DOHH2 (cell line): ENCODE results near the gene PNP.

Source experiments
- H3F3A ChIP-seq: fragments of 200-600 bp; sonication (generic), shearing (Covaris generic); 2 replicates; pipeline ENCODE4 v1.6.0; 2016; ENCODE audit warnings: antibody characterized with exemption, mild to moderate bottlenecking; ENCODE audit not compliant: control insufficient read depth, insufficient read depth
- H3K27ac ChIP-seq: fragments of 200-600 bp; sonication (generic); 2 replicates; pipeline ENCODE4 v1.5.1; 2014; ENCODE audit warnings: low read depth, mild to moderate bottlenecking, low read length, moderate library complexity
- H3K27me3 ChIP-seq: fragments of 200-600 bp; sonication (generic); 2 replicates; pipeline ENCODE4 v1.6.1; 2014; ENCODE audit warnings: mild to moderate bottlenecking, low read length, mixed read lengths; ENCODE audit not compliant: control insufficient read depth
- H3K36me3 ChIP-seq: fragments of 200-600 bp; sonication (generic); 2 replicates; pipeline ENCODE4 v1.6.1; 2014; ENCODE audit warnings: mild to moderate bottlenecking, low read length, moderate library complexity, mixed read lengths; ENCODE audit not compliant: control insufficient read depth
- H3K4me1 ChIP-seq: fragments of 200-600 bp; sonication (generic); 2 replicates; pipeline ENCODE4 v1.6.1; 2014; ENCODE audit warnings: mild to moderate bottlenecking, low read length, mixed read lengths; ENCODE audit not compliant: control insufficient read depth
- H3K4me2 ChIP-seq: fragments of 200-600 bp; sonication (generic); 2 replicates; pipeline ENCODE4 v1.6.0; 2014; ENCODE audit warnings: mild to moderate bottlenecking, low read length, moderate library complexity
- H3K4me3 ChIP-seq: fragments of 200-600 bp; sonication (generic); 2 replicates; pipeline ENCODE4 v1.5.1; 2014; ENCODE audit warnings: mild to moderate bottlenecking, low read length, mixed read lengths
- H3K79me2 ChIP-seq: fragments of 200-600 bp; sonication (generic); 2 replicates; pipeline ENCODE4 v1.6.1; 2014; ENCODE audit warnings: mild to moderate bottlenecking, low read length, mixed read lengths; ENCODE audit not compliant: control insufficient read depth
- H3K9me2 ChIP-seq: fragments of 200-600 bp; sonication (generic); replicated peaks from 2 replicates; pipeline ENCODE4 v1.6.1; 2014; ENCODE audit warnings: mild to moderate bottlenecking, low read length, mixed read lengths; ENCODE audit not compliant: control insufficient read depth
- H3K9me3 ChIP-seq: fragments of 200-600 bp; sonication (generic); 2 replicates; pipeline ENCODE4 v1.6.1; 2014; ENCODE audit warnings: antibody characterized with exemption, low read length, mixed read lengths; ENCODE audit not compliant: control insufficient read depth, insufficient read depth
- H4K20me1 ChIP-seq: fragments of 200-600 bp; sonication (generic); 2 replicates; pipeline ENCODE4 v1.6.0; 2014; ENCODE audit warnings: low read depth, mild to moderate bottlenecking, antibody characterized with exemption, low read length, moderate library complexity; ENCODE audit not compliant: control insufficient read depth, insufficient read depth
- EZH2phosphoT487 ChIP-seq: fragments of 200-600 bp; sonication (generic); IDR thresholded peaks from 2 replicates; pipeline ENCODE4 v1.6.1; 2017; ENCODE audit warnings: borderline replicate concordance, mild to moderate bottlenecking, antibody characterized with exemption, low read length, moderate library complexity, mixed read lengths
- TF ChIP-seq, protein P1 (sequence below): fragments of 200-600 bp; sonication (generic); IDR thresholded peaks from one replicate; pipeline ENCODE4 v1.5.1; 2014; ENCODE audit warnings: antibody characterized with exemption, mild to moderate bottlenecking, low read depth, low read length; ENCODE audit not compliant: poor library complexity, severe bottlenecking

The PNP gene

DNA sequence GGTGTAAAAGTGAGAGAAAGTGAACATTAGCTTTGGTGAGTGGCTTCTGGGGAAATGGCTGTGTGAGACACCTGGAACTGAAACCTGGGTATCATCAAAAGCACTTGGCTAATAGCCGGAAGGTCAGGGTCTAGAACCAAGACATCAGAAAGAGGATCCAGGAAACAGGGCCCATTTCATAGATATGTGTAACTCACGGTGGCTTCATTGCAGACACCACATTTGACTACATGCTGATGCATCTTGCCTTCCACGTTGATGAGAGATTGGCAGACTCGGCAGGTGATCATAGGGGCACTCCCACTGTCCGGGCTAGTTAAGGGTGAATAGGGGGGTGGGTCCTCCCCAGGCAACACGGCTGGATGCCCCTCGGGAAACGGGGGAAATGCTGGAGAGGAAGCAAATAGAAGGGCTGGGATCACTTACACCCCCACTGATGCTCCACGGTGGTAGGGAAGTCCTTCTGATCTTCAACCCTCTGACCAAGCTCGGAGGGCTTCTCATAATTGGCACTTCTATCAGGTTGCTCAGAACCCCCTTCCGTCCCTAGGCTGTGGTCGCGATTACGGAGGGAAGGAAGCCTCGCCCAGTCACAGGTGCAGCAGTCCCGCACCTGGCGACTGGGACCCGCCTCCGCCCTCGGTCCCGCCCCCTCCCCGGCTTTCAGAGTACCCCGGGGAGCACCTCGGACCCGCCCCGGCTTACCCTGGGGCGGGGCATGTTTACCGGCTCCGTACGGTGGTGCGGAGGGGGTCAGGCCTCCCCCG, 8.6 kb upstream of the PNP start:
- TF ChIP-seq, protein P1, sequence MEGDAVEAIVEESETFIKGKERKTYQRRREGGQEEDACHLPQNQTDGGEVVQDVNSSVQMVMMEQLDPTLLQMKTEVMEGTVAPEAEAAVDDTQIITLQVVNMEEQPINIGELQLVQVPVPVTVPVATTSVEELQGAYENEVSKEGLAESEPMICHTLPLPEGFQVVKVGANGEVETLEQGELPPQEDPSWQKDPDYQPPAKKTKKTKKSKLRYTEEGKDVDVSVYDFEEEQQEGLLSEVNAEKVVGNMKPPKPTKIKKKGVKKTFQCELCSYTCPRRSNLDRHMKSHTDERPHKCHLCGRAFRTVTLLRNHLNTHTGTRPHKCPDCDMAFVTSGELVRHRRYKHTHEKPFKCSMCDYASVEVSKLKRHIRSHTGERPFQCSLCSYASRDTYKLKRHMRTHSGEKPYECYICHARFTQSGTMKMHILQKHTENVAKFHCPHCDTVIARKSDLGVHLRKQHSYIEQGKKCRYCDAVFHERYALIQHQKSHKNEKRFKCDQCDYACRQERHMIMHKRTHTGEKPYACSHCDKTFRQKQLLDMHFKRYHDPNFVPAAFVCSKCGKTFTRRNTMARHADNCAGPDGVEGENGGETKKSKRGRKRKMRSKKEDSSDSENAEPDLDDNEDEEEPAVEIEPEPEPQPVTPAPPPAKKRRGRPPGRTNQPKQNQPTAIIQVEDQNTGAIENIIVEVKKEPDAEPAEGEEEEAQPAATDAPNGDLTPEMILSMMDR = no peak
- no peak for TF ChIP-seq EZH2phosphoT487
- H3K4me3 ChIP-seq = peak overlapping the region; percentile 88
- peak overlapping the region; percentile 82 for H3K4me2 ChIP-seq
- H3K79me2 ChIP-seq = peaks cover 55% of the 10 kb centered on the region
- H3K27ac ChIP-seq = peak overlapping the region; percentile 78
- H3K27me3 ChIP-seq = no peaks in the 10 kb centered on the region
- peaks cover 52% of the 10 kb centered on the region for H3K36me3 ChIP-seq
- no peaks in the 10 kb centered on the region for H3K9me2 ChIP-seq
- peaks cover 9% of the 10 kb centered on the region; the same call in 1 of the 2 replicates for H4K20me1 ChIP-seq
- H3K4me1 ChIP-seq = peaks cover 69% of the 10 kb centered on the region
- H3F3A ChIP-seq = peaks cover 38% of the 10 kb centered on the region
- peaks cover 3% of the 10 kb centered on the region; the same call in 1 of the 2 replicates for H3K9me3 ChIP-seq

- H3K9me3 ChIP-seq = peaks cover 3% of the 10 kb centered on the region; the same call in 1 of the 2 replicates
- peak within 1 kb of the TSS; percentile 82 for H3K4me2 ChIP-seq
- peaks cover 47% of the 10 kb centered on the region for H3K79me2 ChIP-seq
- H4K20me1 ChIP-seq = peaks cover 9% of the 10 kb centered on the region; the same call in 1 of the 2 replicates
- no peaks in the 10 kb centered on the region for H3K9me2 ChIP-seq
- no peaks in the 10 kb centered on the region for H3K27me3 ChIP-seq
- peaks cover 43% of the 10 kb centered on the region for H3K36me3 ChIP-seq
- peak within 1 kb of the TSS; percentile 78 for H3K27ac ChIP-seq
- peak within 1 kb of the TSS; percentile 88 for H3K4me3 ChIP-seq
- TF ChIP-seq, protein P1 = no peak
- no peak for TF ChIP-seq EZH2phosphoT487
- H3F3A ChIP-seq = peaks cover 32% of the 10 kb centered on the region
- H3K4me1 ChIP-seq = peaks cover 63% of the 10 kb centered on the region
Measured at GRCh38 chr14:20461225-20462141, 7.7 kb upstream of the PNP start, which contains the start of gene PIP4P1. PIP4P1 (minus strand) TSS chr14:20461434; CDS start chr14:20461325, 109 bp downstream.

DNA sequence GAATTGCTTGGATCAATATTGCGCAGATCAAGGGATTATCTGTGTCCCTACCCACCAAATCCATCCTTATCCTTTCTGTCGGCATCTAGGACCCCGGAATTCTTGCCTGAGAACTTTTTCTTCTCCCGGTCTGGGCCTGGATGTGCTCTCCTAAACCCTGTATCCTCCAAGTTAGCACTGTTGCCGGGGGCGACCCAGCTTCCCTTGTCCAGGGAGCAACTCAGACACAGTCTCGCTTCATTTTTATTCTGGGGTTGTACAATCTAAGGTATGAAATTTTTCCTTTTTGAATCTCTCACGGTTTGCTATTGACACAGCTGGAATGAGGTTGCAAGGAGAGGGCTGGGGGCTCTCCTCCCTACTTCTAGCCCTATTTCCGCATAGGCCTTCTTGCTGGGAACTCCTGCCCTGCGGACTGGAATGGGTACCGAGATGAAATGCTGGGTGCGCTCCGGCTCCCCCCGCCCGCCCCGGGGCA, 403 bp upstream of the PNP start:
- Histone ChIP-seq H3K4me2 (peak overlapping the region; percentile 86), H3K4me3 (peak overlapping the region; percentile 87), H3K79me2 (peaks cover 47% of the 10 kb centered on the region), H3K4me1 (peaks cover 29% of the 10 kb centered on the region), H3K27me3 (no peaks in the 10 kb centered on the region), H3F3A (no peaks in the 10 kb centered on the region), H3K36me3 (peaks cover 40% of the 10 kb centered on the region), H3K27ac (no peak overlapping the region), H4K20me1 (peaks cover 17% of the 10 kb centered on the region), H3K9me3 (no peaks in the 10 kb centered on the region), H3K9me2 (no peaks in the 10 kb centered on the region)
- TF ChIP-seq, protein P1 = no peak
